Fibroblast of villous mesenchyme (primary cell): ENCODE results near the gene PLEKHH1. TPM values are rescaled to one million over a fixed set of nuclear protein-coding genes. Genes with fewer than 3 reads are reported as not detected.

Experiments used
- DNase-seq: peaks from one replicate; pipeline ENCODE4 v3.0.0-alpha.2; 2010; ENCODE audit warnings: low read depth
- H3K4me3 ChIP-seq: 2 replicates; pipeline ENCODE4 v1.5.1; 2011; ENCODE audit warnings: low read depth, mild to moderate bottlenecking, low read length
- CTCF ChIP-seq: IDR thresholded peaks from 2 replicates; pipeline ENCODE4 v1.5.1; 2012; ENCODE audit warnings: low read depth, mild to moderate bottlenecking, low read length; ENCODE audit not compliant: insufficient read depth
- total RNA-seq: library from RNA; depleted of rRNA; stranded (reverse); fragments of >200 nt; gene quantifications from 2 replicates; pipeline ENCODE4 v1.2.3, GENCODE V29; 2012

PLEKHH1 gene
- total RNA-seq, 1 donor: 0.43 TPM

GRCh38 chr14:67490196-67490595, 42.9 kb upstream of the PLEKHH1 start:
- TF ChIP-seq CTCF: no peak
- no peak overlapping the region for H3K4me3 ChIP-seq
- no peak for DNase-seq

GRCh38 chr14:67491285-67491684, 41.8 kb upstream of the PLEKHH1 start:
- no peak for TF ChIP-seq CTCF
- DNase-seq: no peak
- H3K4me3 ChIP-seq: no peak overlapping the region

- TF ChIP-seq CTCF: no peak
- no peak overlapping the region for H3K4me3 ChIP-seq
Observed at GRCh38 chr14:67491741-67492507, 41.2 kb upstream of the PLEKHH1 start.

GRCh38 chr14:67492538-67492937, 40.6 kb upstream of the PLEKHH1 start:
- TF ChIP-seq CTCF: no peak
- no peak for DNase-seq
- no peak overlapping the region for H3K4me3 ChIP-seq

More at GRCh38 chr14:67491741-67492507, 41.2 kb upstream of the PLEKHH1 start:
- DNase-seq: no peak

GRCh38 chr14:67493092-67493717, 39.9 kb upstream of the PLEKHH1 start:
- no peak for DNase-seq
- TF ChIP-seq CTCF: no peak
- no peak overlapping the region for H3K4me3 ChIP-seq

DNA sequence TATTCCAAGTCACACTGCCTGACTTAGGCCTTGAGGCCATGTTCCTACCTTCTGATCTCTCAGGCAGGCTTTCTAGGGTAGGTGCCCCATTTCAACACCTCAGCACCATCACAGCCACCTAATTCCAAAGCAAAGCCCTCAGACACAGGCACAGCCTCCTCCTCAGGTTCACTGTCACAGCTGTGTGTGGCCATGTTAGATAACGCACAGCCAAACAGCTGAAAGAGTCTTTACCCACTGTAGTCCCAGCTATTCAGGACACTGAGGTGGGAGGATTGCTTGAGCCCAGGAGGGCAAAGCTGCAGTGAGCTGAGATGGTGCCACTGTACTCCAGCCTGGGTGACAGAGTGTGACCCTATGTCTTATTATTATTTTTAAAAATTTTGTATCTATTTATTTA, 37.3 kb upstream of the PLEKHH1 start:
- DNase-seq: no peak
- no peak for TF ChIP-seq CTCF
- H3K4me3 ChIP-seq: no peak overlapping the region

- TF ChIP-seq CTCF: no peak
- no peak for DNase-seq
- no peak overlapping the region for H3K4me3 ChIP-seq
Observed at GRCh38 chr14:67497216-67497615, 35.9 kb upstream of the PLEKHH1 start.
